Suprapubic skin (tissue), 4 donors: ENCODE results near the gene FAM171A1.

Experiments used
- CTCF ChIP-seq, 2 donors: fragments of 200-600 bp in 1 of 2; fragments of 450-650 bp in 1 of 2; sonication (generic) in 1 of 2; IDR thresholded peaks; one replicate each; pipeline ENCODE4 v1.5.1; 2016 to 2019; ENCODE audit warnings: antibody characterized with exemption in 2 of 2, mild to moderate bottlenecking in 1 of 2, moderate library complexity in 1 of 2
- EP300 ChIP-seq: sonication (generic); formaldehyde crosslinking; IDR thresholded peaks from one replicate; pipeline ENCODE4 v1.6.1; 2017; ENCODE audit warnings: antibody characterized with exemption
- POLR2A ChIP-seq, 2 donors: fragments of 450-650 bp; IDR thresholded peaks; one replicate each; pipeline ENCODE4 v1.6.1; 2017; ENCODE audit warnings: antibody characterized with exemption in 2 of 2, mild to moderate bottlenecking in 2 of 2, moderate library complexity in 2 of 2
- POLR2AphosphoS5 ChIP-seq, 3 donors: sonication (generic); formaldehyde crosslinking; IDR thresholded peaks; one replicate each; pipeline ENCODE4 v1.6.1; 2017; ENCODE audit warnings: antibody characterized with exemption in 3 of 3

GRCh38 chr10:15181576-15182156, 189.4 kb downstream of the FAM171A1 start:
- TF ChIP-seq POLR2A (IDR thresholded peaks at IDR 0.05) (no peak), CTCF (IDR thresholded peaks at IDR 0.05) (no peak), EP300 (no peak), POLR2AphosphoS5 (IDR thresholded peaks at IDR 0.05) (no peak)
